Myocyte (in vitro differentiated cells): ENCODE results near the gene TRAF6. TPM values are rescaled to one million over a fixed set of nuclear protein-coding genes. Genes with fewer than 3 reads are reported as not detected.

Source experiments
- total RNA-seq: library from RNA; depleted of rRNA; stranded (reverse); fragments of >200 nt; gene quantifications from 2 replicates; pipeline ENCODE4 v1.2.3, GENCODE V29; 2014

TRAF6 gene
- total RNA-seq, 1 donor from 2014 or later: 20.4 TPM

Other genes with a start within 250 kb of the TRAF6 start
- gene COMMD9, start 220.8 kb downstream of the TRAF6 start, total RNA-seq: 44.2 and 64.5 TPM in 2 replicates
- gene PRR5L, start 214.0 kb downstream of the TRAF6 start, total RNA-seq: 19.8 and 20.7 TPM in 2 replicates
- 2.6 and 5.6 TPM in 2 replicates for gene RAG1, start 57.7 kb upstream of the TRAF6 start, total RNA-seq
- 45.1 and 51.0 TPM in 2 replicates for gene IFTAP, start 84.2 kb upstream of the TRAF6 start, total RNA-seq
- not detected in 2 replicates for gene RAG2, start 88.0 kb upstream of the TRAF6 start, total RNA-seq